ENCODE measurements around the gene PDE4C. TPM values are rescaled to one million over a fixed set of nuclear protein-coding genes. Genes with fewer than 3 reads are reported as not detected.

Gene PDE4C
- total RNA-seq, 1 donor from 2014 or later, result 1.4 TPM

- DNase-seq (ENCODE audit: low spot score in 2 of 2, unreplicated experiment in 2 of 2), result peak in 1 of 2 experiments; percentile 78
- Mint-ChIP-seq H3K27ac (peak overlapping the region; percentile 99), H3K4me1 (peaks cover 22% of the 10 kb centered on the region), H3K9me3 (no peaks in the 10 kb centered on the region), H3K4me3 (peak overlapping the region; percentile 91), H3K27me3 (ENCODE audit: low read depth) (no peaks in the 10 kb centered on the region), H3K36me3 (peaks cover 6% of the 10 kb centered on the region)
- no peak for TF ChIP-seq CTCF (IDR thresholded peaks at IDR 0.05; ENCODE audit: unreplicated experiment)
These were observed 21.6 kb downstream of the PDE4C start for GRCh38 chr19:18204394-18205199.

GRCh38 chr19:18203863-18204393 is 22.3 kb downstream of the PDE4C start, which contains the start of gene RAB3A:
RAB3A (minus strand) TSS chr19:18204042; CDS start chr19:18202740, 1,302 bp downstream.
- H3K4me3 Mint-ChIP-seq, result peak within 1 kb of the TSS; percentile 91
- TF ChIP-seq CTCF (IDR thresholded peaks at IDR 0.05; ENCODE audit: unreplicated experiment), result no peak

GRCh38 chr19:18203408-18203862 is 22.8 kb downstream of the PDE4C start:
- peaks cover 7% of the 10 kb centered on the region for H3K36me3 Mint-ChIP-seq
- TF ChIP-seq CTCF (IDR thresholded peaks at IDR 0.05; ENCODE audit: unreplicated experiment), result no peak

More at GRCh38 chr19:18203863-18204393, 22.3 kb downstream of the PDE4C start, which contains the start of gene RAB3A:
- Mint-ChIP-seq H3K27ac (peak within 1 kb of the TSS; percentile 99), H3K36me3 (peaks cover 6% of the 10 kb centered on the region), H3K9me3 (no peaks in the 10 kb centered on the region), H3K4me1 (peaks cover 22% of the 10 kb centered on the region), H3K27me3 (ENCODE audit: low read depth) (no peaks in the 10 kb centered on the region)
- peak; percentile 99 to 100 for DNase-seq (ENCODE audit: low spot score in 2 of 2, unreplicated experiment in 2 of 2)

GRCh38 chr19:18202778-18203407 is 23.3 kb downstream of the PDE4C start:
- peak overlapping the region; percentile 91 for H3K4me3 Mint-ChIP-seq
- H3K4me1 Mint-ChIP-seq, result peaks cover 19% of the 10 kb centered on the region
- no peak for TF ChIP-seq CTCF (IDR thresholded peaks at IDR 0.05; ENCODE audit: unreplicated experiment)
- no peaks in the 10 kb centered on the region for H3K9me3 Mint-ChIP-seq
- H3K27me3 Mint-ChIP-seq (ENCODE audit: low read depth), result no peaks in the 10 kb centered on the region
- no peak for DNase-seq (ENCODE audit: low spot score in 2 of 2, unreplicated experiment in 2 of 2)
- peak overlapping the region; percentile 72 for H3K27ac Mint-ChIP-seq
- peaks cover 11% of the 10 kb centered on the region for H3K36me3 Mint-ChIP-seq

More at GRCh38 chr19:18203408-18203862, 22.8 kb downstream of the PDE4C start:
- DNase-seq (ENCODE audit: low spot score in 2 of 2, unreplicated experiment in 2 of 2), result no peak
- Mint-ChIP-seq H3K4me3 (peak overlapping the region; percentile 91), H3K4me1 (peaks cover 22% of the 10 kb centered on the region), H3K27ac (peak overlapping the region; percentile 78), H3K9me3 (no peaks in the 10 kb centered on the region), H3K27me3 (ENCODE audit: low read depth) (no peaks in the 10 kb centered on the region)

- TF ChIP-seq CTCF (IDR thresholded peaks at IDR 0.05; ENCODE audit: unreplicated experiment), result no peak
- Mint-ChIP-seq H3K27me3 (ENCODE audit: low read depth) (no peaks in the 10 kb centered on the region), H3K4me3 (peak overlapping the region; percentile 55), H3K36me3 (peaks cover 12% of the 10 kb centered on the region), H3K27ac (no peak overlapping the region), H3K9me3 (no peaks in the 10 kb centered on the region), H3K4me1 (peaks cover 19% of the 10 kb centered on the region)
- no peak for DNase-seq (ENCODE audit: low spot score in 2 of 2, unreplicated experiment in 2 of 2)
These were observed 23.9 kb downstream of the PDE4C start for GRCh38 chr19:18202397-18202777.

All from mesothelial cell of epicardium (in vitro differentiated cells).